ENCODE measurements around the gene RAD23B. TPM values are rescaled to one million over a fixed set of nuclear protein-coding genes. Genes with fewer than 3 reads are reported as not detected.
"Not testable (repeated sequence)": the region's sequence is repeated elsewhere in the genome, so short reads cannot be mapped to it uniquely, and the experiment has no call there.

RAD23B gene
- total RNA-seq, 1 donor from 2014 or later = 134 TPM

GRCh38 chr9:107249131-107249533 is 33.9 kb upstream of the RAD23B start:
- Mint-ChIP-seq H3K27me3 (no peaks in the 10 kb centered on the region), H3K4me1 (ENCODE audit: unreplicated experiment) (peaks cover 30% of the 10 kb centered on the region), H3K4me3 (peak overlapping the region; percentile 34), H3K36me3 (no peaks in the 10 kb centered on the region), H3K27ac (peak overlapping the region; percentile 83), H3K9me3 (peaks cover 12% of the 10 kb centered on the region)
- TF ChIP-seq CTCF (conservative IDR thresholded peaks at IDR 0.05) = no peak
- DNase-seq (ENCODE audit: extremely low spot score, unreplicated experiment) = no peak

DNA sequence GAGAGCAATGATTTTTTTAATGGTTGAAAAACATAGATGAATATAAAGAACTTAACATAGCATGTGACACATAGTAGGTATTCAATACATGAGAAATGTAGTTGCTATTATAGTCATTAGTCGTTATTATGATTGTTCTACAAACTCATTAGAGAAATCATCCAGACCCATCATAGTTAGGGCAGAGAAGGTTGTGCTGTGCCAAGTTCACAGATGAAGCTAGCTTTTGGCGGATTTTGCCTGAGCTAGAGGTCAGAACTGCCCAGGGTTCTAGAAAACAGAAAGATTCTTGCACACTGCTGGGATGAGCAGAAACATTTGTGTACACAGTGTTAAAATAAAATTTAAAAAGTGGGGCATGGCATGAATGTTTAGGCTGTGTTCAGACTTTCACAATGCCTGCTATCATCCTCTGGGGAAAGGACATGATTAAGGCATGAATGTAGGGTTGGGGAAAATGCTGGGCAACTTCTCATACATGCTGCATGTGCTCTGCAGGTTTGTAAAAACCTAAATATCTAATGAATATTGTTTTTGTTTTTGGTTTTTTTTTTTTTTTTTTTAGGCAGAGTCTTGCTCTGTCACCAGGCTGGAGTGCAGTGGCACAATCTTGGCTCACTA is 33.3 kb upstream of the RAD23B start:
- no peak for TF ChIP-seq CTCF (conservative IDR thresholded peaks at IDR 0.05)
- Mint-ChIP-seq H3K27me3 (no peaks in the 10 kb centered on the region), H3K9me3 (peaks cover 12% of the 10 kb centered on the region), H3K4me3 (no peak overlapping the region), H3K27ac (no peak overlapping the region), H3K4me1 (ENCODE audit: unreplicated experiment) (peaks cover 29% of the 10 kb centered on the region), H3K36me3 (no peaks in the 10 kb centered on the region)
- DNase-seq (ENCODE audit: extremely low spot score, unreplicated experiment) = no peak

DNA sequence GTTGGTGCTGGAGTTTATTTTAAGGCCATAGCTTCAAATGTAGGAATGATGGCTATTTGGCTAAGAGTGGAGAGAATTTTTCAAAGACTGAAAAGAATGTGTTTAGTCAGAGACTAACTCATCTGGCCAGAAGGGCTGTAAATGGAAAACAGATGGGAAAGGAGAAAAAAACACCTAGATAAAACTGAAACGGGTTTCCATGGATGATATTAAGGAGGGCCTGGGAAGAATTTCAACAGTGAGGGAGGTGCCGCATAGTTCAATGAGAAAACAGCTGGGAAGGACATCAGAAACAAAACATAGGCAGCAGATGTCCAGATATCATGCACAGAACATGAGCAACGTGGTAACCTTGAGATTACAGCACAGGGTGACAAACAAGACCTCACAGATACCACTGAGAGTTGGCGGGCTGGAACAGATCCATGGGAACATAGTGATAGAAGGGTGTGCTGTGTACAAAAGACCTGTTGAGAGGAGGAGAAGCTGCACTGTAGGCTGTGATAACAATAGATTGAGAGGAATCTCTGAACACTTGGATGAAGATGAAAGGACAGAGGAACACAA is 31.2 kb upstream of the RAD23B start:
- peak overlapping the region; percentile 38 for H3K4me3 Mint-ChIP-seq
- no peaks in the 10 kb centered on the region for H3K27me3 Mint-ChIP-seq
- no peaks in the 10 kb centered on the region for H3K36me3 Mint-ChIP-seq
- H3K4me1 Mint-ChIP-seq (ENCODE audit: unreplicated experiment) = peaks cover 29% of the 10 kb centered on the region
- H3K27ac Mint-ChIP-seq = peak overlapping the region; percentile 72
- no peak for TF ChIP-seq CTCF (conservative IDR thresholded peaks at IDR 0.05)
- peaks cover 9% of the 10 kb centered on the region for H3K9me3 Mint-ChIP-seq
- no peak for DNase-seq (ENCODE audit: extremely low spot score, unreplicated experiment)

DNA sequence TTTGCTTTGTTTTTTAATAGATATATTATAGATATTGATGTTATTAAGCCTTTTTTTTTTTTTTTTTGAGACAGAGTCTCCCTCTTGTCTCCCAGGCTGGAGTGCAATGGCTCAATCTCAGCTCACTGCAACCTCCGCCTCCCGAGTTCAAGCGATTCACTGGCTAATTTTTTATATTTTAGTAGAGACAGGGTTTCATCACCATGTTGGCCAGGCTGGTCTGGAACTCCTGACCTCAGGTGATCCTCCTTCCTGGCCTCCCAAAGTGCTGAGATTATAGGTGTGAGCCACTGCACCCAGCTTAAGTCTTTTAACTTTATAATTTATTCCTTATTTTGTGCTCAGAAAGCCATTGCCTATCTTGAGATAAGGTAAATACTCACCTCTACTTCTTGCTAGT is 24.2 kb upstream of the RAD23B start:
- Mint-ChIP-seq H3K4me1 (ENCODE audit: unreplicated experiment) (peaks cover 7% of the 10 kb centered on the region), H3K4me3 (no peak overlapping the region), H3K9me3 (peaks cover 3% of the 10 kb centered on the region), H3K27ac (no peak overlapping the region), H3K27me3 (no peaks in the 10 kb centered on the region), H3K36me3 (no peaks in the 10 kb centered on the region)
- TF ChIP-seq CTCF (conservative IDR thresholded peaks at IDR 0.05) = no peak
- no peak for DNase-seq (ENCODE audit: extremely low spot score, unreplicated experiment)

DNA sequence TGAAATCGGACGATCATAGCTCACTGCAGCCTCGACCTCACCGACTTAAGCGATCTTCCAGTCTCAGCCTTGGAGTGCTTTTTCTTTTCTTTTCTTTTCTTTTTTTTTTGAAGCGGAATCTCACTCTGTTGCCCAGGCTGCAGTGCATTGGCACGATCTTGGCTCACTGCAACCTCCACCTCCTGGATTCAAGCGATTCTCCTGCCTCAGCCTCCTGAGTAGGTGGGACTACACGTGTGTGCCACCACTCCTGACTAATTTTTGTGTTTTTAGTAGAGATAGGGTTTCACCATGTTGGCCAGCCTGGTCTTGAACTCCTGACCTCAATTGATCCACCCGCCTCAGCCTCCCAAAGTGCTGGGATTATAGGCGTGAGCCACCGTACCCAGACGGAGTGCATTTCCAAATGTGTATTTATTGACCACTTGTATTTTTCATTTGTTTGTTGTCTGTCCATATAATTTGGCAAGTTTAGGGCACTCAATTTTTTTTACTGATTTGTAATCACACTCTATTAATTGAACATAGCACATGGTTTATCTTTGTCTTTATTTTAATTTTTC is 23.2 kb upstream of the RAD23B start:
- H3K36me3 Mint-ChIP-seq; H3K9me3 Mint-ChIP-seq; DNase-seq (ENCODE audit: extremely low spot score, unreplicated experiment); H3K27ac Mint-ChIP-seq; H3K4me3 Mint-ChIP-seq; H3K4me1 Mint-ChIP-seq (ENCODE audit: unreplicated experiment); H3K27me3 Mint-ChIP-seq: not testable (repeated sequence)

DNA sequence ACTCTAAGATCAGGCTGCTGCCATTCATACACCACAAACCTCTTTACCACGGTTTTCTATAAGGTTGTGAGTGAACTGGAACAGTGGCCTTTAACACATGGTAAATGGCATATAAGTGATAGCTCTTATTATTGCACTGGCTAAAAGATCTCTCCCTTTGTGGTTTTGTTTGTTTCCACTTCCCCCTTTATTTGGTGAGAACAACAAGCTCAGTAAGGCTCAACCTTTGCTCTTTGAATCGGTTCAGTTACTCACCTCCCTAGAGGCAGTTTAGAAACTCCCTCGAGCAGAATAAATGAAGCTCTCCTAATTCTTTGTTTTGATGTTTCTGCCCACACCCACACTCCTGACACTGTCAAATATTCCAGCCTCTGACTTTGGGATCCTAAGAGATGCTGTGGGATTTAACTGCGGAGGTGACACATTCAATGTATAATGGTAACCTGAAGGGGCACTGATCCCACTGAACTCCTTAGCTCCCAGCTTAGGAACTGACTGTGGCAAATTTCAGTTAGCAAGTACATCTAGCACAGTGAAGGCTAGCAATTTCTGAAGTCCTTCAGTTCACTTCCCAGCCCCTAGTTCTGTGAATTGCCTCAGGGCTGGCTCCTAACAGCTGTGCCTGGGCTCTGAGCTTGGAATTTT is 22.5 kb upstream of the RAD23B start:
- no peak for DNase-seq (ENCODE audit: extremely low spot score, unreplicated experiment)
- H3K4me3 Mint-ChIP-seq = no peak overlapping the region
- peak; percentile 29 for TF ChIP-seq CTCF (conservative IDR thresholded peaks at IDR 0.05)
- no peaks in the 10 kb centered on the region for H3K27me3 Mint-ChIP-seq
- H3K36me3 Mint-ChIP-seq = no peaks in the 10 kb centered on the region
- H3K27ac Mint-ChIP-seq = no peak overlapping the region
- peaks cover 8% of the 10 kb centered on the region for H3K9me3 Mint-ChIP-seq
- H3K4me1 Mint-ChIP-seq (ENCODE audit: unreplicated experiment) = peaks cover 7% of the 10 kb centered on the region

Measured in type B pancreatic cell (in vitro differentiated cells).